MM.1S (cell line): ENCODE data around the gene LYSET.

Source experiments
- EZH2 ChIP-seq: fragments of 300-600 bp; sonication (generic); optimal IDR thresholded peaks from 2 replicates; pipeline ENCODE3; 2017; ENCODE audit warnings: low read depth, mild to moderate bottlenecking, antibody characterized with exemption, low read length, mixed read lengths
- TF ChIP-seq, protein P1 (sequence below): fragments of 300-600 bp; sonication (generic); IDR thresholded peaks from 2 replicates; pipeline ENCODE4 v1.5.1; 2016; ENCODE audit warnings: antibody characterized with exemption, low read length, mixed read lengths

- TF ChIP-seq EZH2, result no peak
- TF ChIP-seq, protein P1, sequence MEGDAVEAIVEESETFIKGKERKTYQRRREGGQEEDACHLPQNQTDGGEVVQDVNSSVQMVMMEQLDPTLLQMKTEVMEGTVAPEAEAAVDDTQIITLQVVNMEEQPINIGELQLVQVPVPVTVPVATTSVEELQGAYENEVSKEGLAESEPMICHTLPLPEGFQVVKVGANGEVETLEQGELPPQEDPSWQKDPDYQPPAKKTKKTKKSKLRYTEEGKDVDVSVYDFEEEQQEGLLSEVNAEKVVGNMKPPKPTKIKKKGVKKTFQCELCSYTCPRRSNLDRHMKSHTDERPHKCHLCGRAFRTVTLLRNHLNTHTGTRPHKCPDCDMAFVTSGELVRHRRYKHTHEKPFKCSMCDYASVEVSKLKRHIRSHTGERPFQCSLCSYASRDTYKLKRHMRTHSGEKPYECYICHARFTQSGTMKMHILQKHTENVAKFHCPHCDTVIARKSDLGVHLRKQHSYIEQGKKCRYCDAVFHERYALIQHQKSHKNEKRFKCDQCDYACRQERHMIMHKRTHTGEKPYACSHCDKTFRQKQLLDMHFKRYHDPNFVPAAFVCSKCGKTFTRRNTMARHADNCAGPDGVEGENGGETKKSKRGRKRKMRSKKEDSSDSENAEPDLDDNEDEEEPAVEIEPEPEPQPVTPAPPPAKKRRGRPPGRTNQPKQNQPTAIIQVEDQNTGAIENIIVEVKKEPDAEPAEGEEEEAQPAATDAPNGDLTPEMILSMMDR, result no peak
Observed at GRCh38 chr14:93185349-93185720, 218 bp downstream of the LYSET start.
